ENCODE data around the gene CALD1.

CALD1 gene

DNA sequence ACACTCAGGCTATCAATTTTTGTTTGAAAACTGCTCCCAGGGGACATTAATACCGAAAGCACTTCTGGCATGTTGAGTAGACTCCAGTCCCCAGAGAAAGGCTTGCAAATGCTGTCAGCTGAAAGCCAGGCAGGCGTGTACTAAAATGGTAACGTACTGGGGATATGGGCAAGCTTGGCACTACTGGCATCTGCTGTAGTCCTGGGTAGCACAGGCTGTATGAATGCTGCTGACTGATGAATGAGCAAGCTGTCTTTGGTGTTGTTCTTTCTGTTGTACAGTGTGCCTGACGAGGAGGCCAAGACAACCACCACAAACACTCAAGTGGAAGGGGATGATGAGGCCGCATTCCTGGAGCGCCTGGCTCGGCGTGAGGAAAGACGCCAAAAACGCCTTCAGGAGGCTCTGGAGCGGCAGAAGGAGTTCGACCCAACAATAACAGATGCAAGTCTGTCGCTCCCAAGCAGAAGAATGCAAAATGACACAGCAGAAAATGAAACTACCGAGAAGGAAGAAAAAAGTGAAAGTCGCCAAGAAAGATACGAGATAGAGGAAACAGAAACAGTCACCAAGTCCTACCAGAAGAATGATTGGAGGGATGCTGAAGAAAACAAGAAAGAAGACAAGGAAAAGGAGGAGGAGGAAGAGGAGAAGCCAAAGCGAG, 153.4 kb downstream of the CALD1 start:
- TF ChIP-seq, protein P1, sequence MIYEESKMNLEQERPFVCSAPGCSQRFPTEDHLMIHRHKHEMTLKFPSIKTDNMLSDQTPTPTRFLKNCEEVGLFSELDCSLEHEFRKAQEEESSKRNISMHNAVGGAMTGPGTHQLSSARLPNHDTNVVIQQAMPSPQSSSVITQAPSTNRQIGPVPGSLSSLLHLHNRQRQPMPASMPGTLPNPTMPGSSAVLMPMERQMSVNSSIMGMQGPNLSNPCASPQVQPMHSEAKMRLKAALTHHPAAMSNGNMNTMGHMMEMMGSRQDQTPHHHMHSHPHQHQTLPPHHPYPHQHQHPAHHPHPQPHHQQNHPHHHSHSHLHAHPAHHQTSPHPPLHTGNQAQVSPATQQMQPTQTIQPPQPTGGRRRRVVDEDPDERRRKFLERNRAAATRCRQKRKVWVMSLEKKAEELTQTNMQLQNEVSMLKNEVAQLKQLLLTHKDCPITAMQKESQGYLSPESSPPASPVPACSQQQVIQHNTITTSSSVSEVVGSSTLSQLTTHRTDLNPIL (CRISPR knock-in tag; IDR thresholded peaks at IDR 0.05; ENCODE audit: low read depth), result no peak
- ATAC-seq, result no peak

DNA sequence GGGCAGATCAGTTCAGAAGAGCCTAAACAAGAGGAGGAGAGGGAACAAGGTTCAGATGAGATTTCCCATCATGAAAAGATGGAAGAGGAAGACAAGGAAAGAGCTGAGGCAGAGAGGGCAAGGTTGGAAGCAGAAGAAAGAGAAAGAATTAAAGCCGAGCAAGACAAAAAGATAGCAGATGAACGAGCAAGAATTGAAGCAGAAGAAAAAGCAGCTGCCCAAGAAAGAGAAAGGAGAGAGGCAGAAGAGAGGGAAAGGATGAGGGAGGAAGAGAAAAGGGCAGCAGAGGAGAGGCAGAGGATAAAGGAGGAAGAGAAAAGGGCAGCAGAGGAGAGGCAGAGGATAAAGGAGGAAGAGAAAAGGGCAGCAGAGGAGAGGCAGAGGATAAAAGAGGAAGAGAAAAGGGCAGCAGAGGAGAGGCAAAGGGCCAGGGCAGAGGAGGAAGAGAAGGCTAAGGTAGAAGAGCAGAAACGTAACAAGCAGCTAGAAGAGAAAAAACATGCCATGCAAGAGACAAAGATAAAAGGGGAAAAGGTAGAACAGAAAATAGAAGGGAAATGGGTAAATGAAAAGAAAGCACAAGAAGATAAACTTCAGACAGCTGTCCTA, 154.1 kb downstream of the CALD1 start:
- TF ChIP-seq, protein P2, sequence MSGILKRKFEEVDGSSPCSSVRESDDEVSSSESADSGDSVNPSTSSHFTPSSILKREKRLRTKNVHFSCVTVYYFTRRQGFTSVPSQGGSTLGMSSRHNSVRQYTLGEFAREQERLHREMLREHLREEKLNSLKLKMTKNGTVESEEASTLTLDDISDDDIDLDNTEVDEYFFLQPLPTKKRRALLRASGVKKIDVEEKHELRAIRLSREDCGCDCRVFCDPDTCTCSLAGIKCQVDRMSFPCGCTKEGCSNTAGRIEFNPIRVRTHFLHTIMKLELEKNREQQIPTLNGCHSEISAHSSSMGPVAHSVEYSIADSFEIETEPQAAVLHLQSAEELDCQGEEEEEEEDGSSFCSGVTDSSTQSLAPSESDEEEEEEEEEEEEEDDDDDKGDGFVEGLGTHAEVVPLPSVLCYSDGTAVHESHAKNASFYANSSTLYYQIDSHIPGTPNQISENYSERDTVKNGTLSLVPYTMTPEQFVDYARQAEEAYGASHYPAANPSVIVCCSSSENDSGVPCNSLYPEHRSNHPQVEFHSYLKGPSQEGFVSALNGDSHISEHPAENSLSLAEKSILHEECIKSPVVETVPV (CRISPR knock-in tag; IDR thresholded peaks at IDR 0.05), result no peak
- TF ChIP-seq ZNF565 (CRISPR knock-in tag; conservative IDR thresholded peaks at IDR 0.05; ENCODE audit: low read depth), result no peak
- no peak for TF ChIP-seq RARB (CRISPR knock-in tag; IDR thresholded peaks at IDR 0.05)
- TF ChIP-seq BACH2 (CRISPR knock-in tag; IDR thresholded peaks at IDR 0.05; ENCODE audit: borderline replicate concordance), result no peak
- no peak for TF ChIP-seq TCF4 (CRISPR knock-in tag; IDR thresholded peaks at IDR 0.05; ENCODE audit: borderline replicate concordance)
- TF ChIP-seq ZC3H10 (CRISPR knock-in tag; IDR thresholded peaks at IDR 0.05), result no peak
- TF ChIP-seq PPARA (CRISPR knock-in tag; IDR thresholded peaks at IDR 0.05; ENCODE audit: borderline replicate concordance), result no peak
- TF ChIP-seq ESRRG (CRISPR knock-in tag; IDR thresholded peaks at IDR 0.05), result no peak
- no peak for TF ChIP-seq SNAI2 (CRISPR knock-in tag; IDR thresholded peaks at IDR 0.05)
- TF ChIP-seq ARNTL (CRISPR knock-in tag; IDR thresholded peaks at IDR 0.05; ENCODE audit: borderline replicate concordance, low read depth), result no peak
- TF ChIP-seq CSDC2 (CRISPR knock-in tag; IDR thresholded peaks at IDR 0.05), result no peak
- no peak for TF ChIP-seq ZFP3 (CRISPR knock-in tag; IDR thresholded peaks at IDR 0.05)
- TF ChIP-seq, protein P3, sequence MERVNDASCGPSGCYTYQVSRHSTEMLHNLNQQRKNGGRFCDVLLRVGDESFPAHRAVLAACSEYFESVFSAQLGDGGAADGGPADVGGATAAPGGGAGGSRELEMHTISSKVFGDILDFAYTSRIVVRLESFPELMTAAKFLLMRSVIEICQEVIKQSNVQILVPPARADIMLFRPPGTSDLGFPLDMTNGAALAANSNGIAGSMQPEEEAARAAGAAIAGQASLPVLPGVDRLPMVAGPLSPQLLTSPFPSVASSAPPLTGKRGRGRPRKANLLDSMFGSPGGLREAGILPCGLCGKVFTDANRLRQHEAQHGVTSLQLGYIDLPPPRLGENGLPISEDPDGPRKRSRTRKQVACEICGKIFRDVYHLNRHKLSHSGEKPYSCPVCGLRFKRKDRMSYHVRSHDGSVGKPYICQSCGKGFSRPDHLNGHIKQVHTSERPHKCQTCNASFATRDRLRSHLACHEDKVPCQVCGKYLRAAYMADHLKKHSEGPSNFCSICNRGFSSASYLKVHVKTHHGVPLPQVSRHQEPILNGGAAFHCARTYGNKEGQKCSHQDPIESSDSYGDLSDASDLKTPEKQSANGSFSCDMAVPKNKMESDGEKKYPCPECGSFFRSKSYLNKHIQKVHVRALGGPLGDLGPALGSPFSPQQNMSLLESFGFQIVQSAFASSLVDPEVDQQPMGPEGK (CRISPR knock-in tag; IDR thresholded peaks at IDR 0.05; ENCODE audit: borderline replicate concordance), result no peak
- TF ChIP-seq TOX (CRISPR knock-in tag; IDR thresholded peaks at IDR 0.05; ENCODE audit: borderline replicate concordance), result no peak
- no peak for ATAC-seq

DNA sequence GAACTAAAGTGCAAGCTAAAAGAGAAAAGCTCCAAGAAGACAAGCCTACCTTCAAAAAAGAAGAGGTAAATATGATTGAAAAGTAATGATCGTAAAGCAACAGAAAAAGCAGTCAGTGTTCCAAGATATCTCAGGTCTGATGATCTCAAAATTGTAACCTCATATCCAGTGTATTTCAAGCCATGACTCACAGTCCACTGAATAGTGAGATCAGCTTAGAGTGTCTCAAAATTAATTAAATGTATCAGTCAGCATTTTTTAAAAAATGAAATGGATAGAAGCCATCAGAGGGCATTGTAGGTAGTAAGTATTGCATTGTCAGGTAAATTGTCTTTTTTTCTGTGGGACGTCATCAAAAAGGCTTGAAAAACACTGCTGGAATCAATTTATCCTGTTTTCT, 156.3 kb downstream of the CALD1 start:
- TF ChIP-seq, protein P1 (CRISPR knock-in tag; IDR thresholded peaks at IDR 0.05; ENCODE audit: low read depth), result no peak
- 0 out of 2 replicates have a peak, but pooled peaks have one; percentile 8 for TF ChIP-seq ISL1 (CRISPR knock-in tag; IDR thresholded peaks at IDR 0.05)
- peak; percentile 58 for ATAC-seq

DNA sequence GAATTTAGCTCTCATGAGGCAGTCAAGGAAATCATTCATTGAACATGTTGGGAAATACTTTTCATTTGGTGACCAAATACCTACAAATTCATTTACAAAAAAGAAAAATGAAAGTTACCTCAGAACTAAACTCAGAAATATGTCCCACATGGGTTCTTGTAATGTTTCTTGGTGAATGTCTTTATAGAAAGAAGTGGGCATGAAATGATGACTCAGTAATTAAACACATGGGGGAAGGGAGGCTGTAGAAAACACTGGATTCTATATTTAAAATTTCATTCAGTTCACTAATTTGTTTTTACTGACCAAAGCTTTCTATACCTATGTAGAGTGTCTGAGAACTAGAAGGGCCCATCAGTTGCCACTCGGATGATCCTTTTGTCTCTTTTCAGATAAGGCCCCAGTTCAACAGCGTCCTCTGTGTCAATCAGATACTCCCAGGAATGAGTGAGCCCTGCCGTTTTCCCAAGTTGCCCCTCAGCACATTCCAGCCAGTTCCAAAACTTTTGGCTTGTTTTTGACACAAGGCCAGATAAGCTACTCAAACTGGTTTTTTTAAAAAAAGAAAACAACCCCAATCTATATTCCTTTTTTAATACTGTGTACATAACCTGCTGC, 157.6 kb downstream of the CALD1 start:
- no peak for ATAC-seq
- no peak for TF ChIP-seq OSR1 (CRISPR knock-in tag; IDR thresholded peaks at IDR 0.05)
- TF ChIP-seq BACH2 (CRISPR knock-in tag; IDR thresholded peaks at IDR 0.05; ENCODE audit: borderline replicate concordance), result no peak
- no peak for TF ChIP-seq ARNTL (CRISPR knock-in tag; IDR thresholded peaks at IDR 0.05; ENCODE audit: borderline replicate concordance, low read depth)
- TF ChIP-seq PPARA (CRISPR knock-in tag; IDR thresholded peaks at IDR 0.05; ENCODE audit: borderline replicate concordance), result no peak
- no peak for TF ChIP-seq ISL1 (CRISPR knock-in tag; IDR thresholded peaks at IDR 0.05)
- no peak for TF ChIP-seq RARB (CRISPR knock-in tag; IDR thresholded peaks at IDR 0.05)
- no peak for TF ChIP-seq TOX (CRISPR knock-in tag; IDR thresholded peaks at IDR 0.05; ENCODE audit: borderline replicate concordance)
- TF ChIP-seq CSDC2 (CRISPR knock-in tag; IDR thresholded peaks at IDR 0.05), result no peak
- TF ChIP-seq, protein P3 (CRISPR knock-in tag; IDR thresholded peaks at IDR 0.05; ENCODE audit: borderline replicate concordance), result no peak
- no peak for TF ChIP-seq ZC3H10 (CRISPR knock-in tag; IDR thresholded peaks at IDR 0.05)
- TF ChIP-seq ESRRG (CRISPR knock-in tag; IDR thresholded peaks at IDR 0.05), result no peak
- TF ChIP-seq ZNF8 (CRISPR knock-in tag; IDR thresholded peaks at IDR 0.05), result no peak
- no peak for TF ChIP-seq TCF4 (CRISPR knock-in tag; IDR thresholded peaks at IDR 0.05; ENCODE audit: borderline replicate concordance)
- no peak for TF ChIP-seq SNAI2 (CRISPR knock-in tag; IDR thresholded peaks at IDR 0.05)
- TF ChIP-seq, protein P2 (CRISPR knock-in tag; IDR thresholded peaks at IDR 0.05), result no peak

All from SK-N-SH treated with all-trans-retinoic acid at 6 μM for 48 hours (cell line).